Neural progenitor cell (in vitro differentiated cells): ENCODE results near the gene RPS6KA1.

Experiments
- CTCF ChIP-seq: fragments of 200-600 bp; sonication (generic); IDR thresholded peaks from 2 replicates; pipeline ENCODE4 v1.5.1; 2017; ENCODE audit warnings: antibody characterized with exemption, mild to moderate bottlenecking
- EZH2 ChIP-seq: fragments of 200-600 bp; sonication (generic); IDR thresholded peaks from 2 replicates; pipeline ENCODE4 v1.6.1; 2017; ENCODE audit warnings: antibody characterized with exemption, mild to moderate bottlenecking, moderate library complexity

- TF ChIP-seq CTCF: no peak
- TF ChIP-seq EZH2: no peak
Observed at GRCh38 chr1:26610781-26611180, 81.2 kb downstream of the RPS6KA1 start.
